ENCODE measurements around the gene GNL1.

The GNL1 gene

DNA sequence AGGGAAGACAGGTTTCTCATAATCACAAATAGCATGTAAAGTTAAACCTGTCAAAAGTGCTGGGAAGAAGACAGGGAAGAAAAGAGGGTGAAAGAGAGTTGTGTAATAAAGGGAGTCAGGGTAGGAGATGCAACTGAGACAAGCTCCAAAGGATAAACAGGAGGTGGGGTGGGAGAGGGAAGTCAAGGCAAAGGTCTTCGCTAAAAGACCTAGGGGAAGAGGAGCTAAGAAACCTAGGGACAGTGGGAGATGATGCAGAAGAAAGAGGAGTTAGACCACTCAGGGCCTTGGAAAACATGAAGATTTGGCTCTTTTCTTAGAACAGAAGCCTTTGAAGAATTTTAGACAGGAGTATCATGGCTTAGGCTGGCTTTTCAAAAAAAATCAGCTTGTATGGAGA, 7.8 kb upstream of the GNL1 start:
- H3K9ac ChIP-seq (ENCODE audit: insufficient read length) = no peak overlapping the region
- H3K36me3 ChIP-seq (ENCODE audit: insufficient read depth, low read length) = peaks cover 33% of the 10 kb centered on the region
- no peak overlapping the region for H3K27ac ChIP-seq
- no peak for TF ChIP-seq POLR2AphosphoS5 (IDR thresholded peaks at IDR 0.05; ENCODE audit: borderline replicate concordance, low read depth, low read length)
- TF ChIP-seq EZH2 (IDR thresholded peaks at IDR 0.05) = no peak
- no peak for TF ChIP-seq FOXP2 (optimal IDR thresholded peaks at IDR 0.05; ENCODE audit: control extremely low read depth, extremely low read length, insufficient read depth)
- no peak overlapping the region for H3K4me3 ChIP-seq
- no peaks in the 10 kb centered on the region for H3K9me3 ChIP-seq (ENCODE audit: low read depth, low read length)
- no peak for DNase-seq (ENCODE audit: low read depth, low spot score)

DNA sequence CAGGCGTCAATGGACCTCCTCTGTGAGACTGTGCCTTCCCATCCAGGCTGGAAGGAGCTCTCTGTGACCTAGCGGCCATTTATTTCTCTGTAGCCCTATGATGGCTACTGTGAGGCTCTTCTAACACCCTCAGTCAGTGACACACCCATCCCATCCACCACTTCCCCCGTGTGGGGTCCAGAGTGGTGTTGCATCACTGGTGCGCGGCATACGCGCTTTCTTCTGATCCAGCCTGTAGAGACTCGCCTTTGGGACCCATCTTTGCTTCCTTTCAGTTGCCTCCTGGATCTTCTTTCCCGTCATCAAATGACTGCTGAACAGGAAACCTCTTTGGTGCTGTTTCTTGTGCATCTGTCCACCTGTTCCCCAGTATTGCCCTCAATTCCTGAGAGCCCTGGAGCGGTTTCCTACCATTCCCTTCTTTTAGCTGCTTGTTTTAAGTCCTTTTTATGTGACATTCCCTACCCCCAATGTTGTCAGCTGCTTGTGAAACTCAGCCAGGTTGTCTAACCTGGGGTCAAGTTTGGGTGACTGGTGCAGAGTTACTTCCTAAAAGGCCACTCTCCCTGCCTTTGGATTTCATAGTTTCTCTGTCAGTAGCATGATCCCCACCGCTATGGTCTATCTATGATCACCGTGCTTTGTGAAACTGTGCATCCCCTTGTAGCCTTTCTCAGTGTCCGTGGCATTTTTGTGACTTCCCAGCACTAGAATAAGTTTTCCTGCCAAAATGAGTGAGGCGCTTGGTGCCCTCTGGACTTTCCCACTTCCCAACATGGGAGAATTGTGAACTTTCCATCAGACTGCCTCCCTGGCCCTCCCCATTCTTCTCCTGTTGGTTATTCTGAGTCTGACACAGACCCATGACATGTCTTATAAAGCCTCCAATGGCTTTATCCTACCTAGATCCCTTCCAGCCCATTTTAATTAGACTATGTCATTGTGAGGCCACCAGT, 6.5 kb upstream of the GNL1 start:
- no peak overlapping the region for H3K27ac ChIP-seq
- no peak for DNase-seq (ENCODE audit: low read depth, low spot score)
- TF ChIP-seq EZH2 (IDR thresholded peaks at IDR 0.05) (no peak), FOXP2 (optimal IDR thresholded peaks at IDR 0.05; ENCODE audit: control extremely low read depth, extremely low read length, insufficient read depth) (no peak), POLR2AphosphoS5 (IDR thresholded peaks at IDR 0.05; ENCODE audit: borderline replicate concordance, low read depth, low read length) (no peak; the same call in 1 of the 2 replicates)
- H3K9me3 ChIP-seq (ENCODE audit: low read depth, low read length) = no peaks in the 10 kb centered on the region
- H3K4me3 ChIP-seq = no peak overlapping the region
- peaks cover 45% of the 10 kb centered on the region for H3K36me3 ChIP-seq (ENCODE audit: insufficient read depth, low read length)
- no peak overlapping the region for H3K9ac ChIP-seq (ENCODE audit: insufficient read length)

DNA sequence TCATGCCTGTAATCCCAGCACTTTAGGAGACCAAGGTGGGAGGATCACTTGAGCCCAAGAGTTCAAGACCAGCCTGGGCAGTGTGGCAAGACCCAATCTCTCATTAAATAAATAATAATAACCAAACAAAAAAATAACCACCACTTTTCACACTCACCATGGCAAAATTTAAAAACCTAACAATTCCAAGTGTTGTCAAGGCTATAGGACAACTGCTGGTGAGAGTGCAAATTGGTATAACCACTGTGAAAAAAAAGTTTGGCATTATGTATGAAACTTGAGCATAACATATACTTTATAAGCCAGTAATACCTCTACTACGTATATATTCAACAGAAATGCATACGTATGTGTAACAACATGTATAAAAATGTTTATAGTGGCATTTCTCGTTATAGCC, 4.6 kb upstream of the GNL1 start:
- no peak for DNase-seq (ENCODE audit: low read depth, low spot score)
- no peak overlapping the region for H3K4me3 ChIP-seq
- no peak overlapping the region for H3K27ac ChIP-seq
- no peak overlapping the region for H3K9ac ChIP-seq (ENCODE audit: insufficient read length)
- no peaks in the 10 kb centered on the region for H3K9me3 ChIP-seq (ENCODE audit: low read depth, low read length)
- H3K36me3 ChIP-seq (ENCODE audit: insufficient read depth, low read length) = peaks cover 45% of the 10 kb centered on the region
- no peak for TF ChIP-seq FOXP2 (optimal IDR thresholded peaks at IDR 0.05; ENCODE audit: control extremely low read depth, extremely low read length, insufficient read depth)
- TF ChIP-seq POLR2AphosphoS5 (IDR thresholded peaks at IDR 0.05; ENCODE audit: borderline replicate concordance, low read depth, low read length) = no peak
- TF ChIP-seq EZH2 (IDR thresholded peaks at IDR 0.05) = no peak

DNA sequence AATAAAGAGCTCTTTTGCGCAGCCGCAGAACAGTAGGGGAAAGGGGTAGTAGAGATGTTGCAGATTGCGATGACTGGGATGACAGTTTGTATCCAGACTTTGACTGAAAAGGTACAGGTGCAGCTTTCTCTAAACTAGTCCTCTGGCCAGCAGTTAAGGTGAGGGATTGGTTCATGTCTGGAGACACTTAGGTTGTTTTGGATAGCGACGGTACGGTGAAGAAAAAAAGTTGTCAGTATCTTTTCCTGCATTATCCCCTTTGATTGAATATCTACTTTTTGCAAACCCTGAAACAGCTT, 1.3 kb upstream of the GNL1 start:
- H3K36me3 ChIP-seq (ENCODE audit: insufficient read depth, low read length) = peaks cover 51% of the 10 kb centered on the region
- TF ChIP-seq FOXP2 (optimal IDR thresholded peaks at IDR 0.05; ENCODE audit: control extremely low read depth, extremely low read length, insufficient read depth) (no peak), POLR2AphosphoS5 (IDR thresholded peaks at IDR 0.05; ENCODE audit: borderline replicate concordance, low read depth, low read length) (no peak), EZH2 (IDR thresholded peaks at IDR 0.05) (no peak)
- no peak for DNase-seq (ENCODE audit: low read depth, low spot score)
- H3K27ac ChIP-seq = peak overlapping the region; percentile 93
- H3K9ac ChIP-seq (ENCODE audit: insufficient read length) = peak overlapping the region; percentile 91
- peak overlapping the region; percentile 96 for H3K4me3 ChIP-seq
- H3K9me3 ChIP-seq (ENCODE audit: low read depth, low read length) = no peaks in the 10 kb centered on the region

DNA sequence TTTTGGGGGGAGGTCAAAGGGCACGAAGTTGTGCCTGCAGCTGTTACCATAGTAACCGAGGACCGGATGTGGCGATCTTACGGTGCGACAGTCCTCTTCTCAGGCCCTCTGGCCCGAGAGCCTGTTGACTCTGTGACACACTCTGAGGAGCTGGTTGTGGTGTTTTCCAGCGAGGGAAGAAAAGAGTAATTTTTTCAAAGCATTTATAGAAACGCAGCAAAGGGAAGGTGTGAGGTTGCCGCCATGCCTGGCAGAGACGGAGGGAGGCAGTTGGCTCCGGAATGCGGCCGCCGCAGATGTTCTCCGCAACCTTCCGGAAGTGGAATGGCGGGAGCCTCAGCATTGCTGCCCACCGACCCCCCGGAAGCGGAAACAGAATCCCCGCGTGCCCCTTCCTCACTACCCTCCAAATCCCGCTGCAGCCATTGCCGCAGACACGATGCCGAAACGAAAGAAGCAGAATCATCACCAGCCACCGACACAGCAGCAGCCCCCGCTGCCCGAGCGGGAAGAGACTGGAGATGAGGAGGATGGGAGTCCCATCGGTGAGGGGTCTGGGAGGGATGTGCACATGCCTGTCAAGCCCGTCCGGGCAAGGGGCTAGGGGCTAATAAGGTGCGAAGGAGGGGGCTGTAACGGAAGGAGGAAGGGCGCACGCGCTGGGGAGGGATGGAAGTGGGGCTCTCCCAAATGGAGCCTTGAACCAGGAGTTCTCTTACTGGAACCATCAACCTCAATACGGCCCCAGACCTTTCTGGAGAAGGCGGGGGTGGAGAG, 805 bp upstream of the GNL1 start, which contains the start of gene PRR3:
Gene PRR3, plus strand, starts transcription at position 390 of the 777 bp plus-strand sequence. Its CDS starts 50 bp downstream, at position 440.
- Histone ChIP-seq H3K9me3 (ENCODE audit: low read depth, low read length) (no peaks in the 10 kb centered on the region), H3K27ac (peak within 1 kb of the TSS; percentile 93), H3K36me3 (ENCODE audit: insufficient read depth, low read length) (peaks cover 51% of the 10 kb centered on the region)

DNA sequence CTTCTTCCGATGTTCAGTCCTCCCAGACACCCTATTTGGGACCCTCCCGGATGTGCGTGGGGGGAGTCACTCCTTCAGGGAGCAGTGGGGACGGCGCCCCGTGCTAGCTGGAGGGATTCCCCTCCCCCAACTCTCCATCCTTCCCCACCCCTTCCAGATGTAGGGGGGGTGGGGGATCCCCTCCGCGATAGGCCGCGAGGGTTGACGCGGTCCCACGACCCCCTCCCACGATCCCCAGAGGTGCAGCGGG, 548 bp downstream of the GNL1 start:
- TF ChIP-seq POLR2AphosphoS5 (IDR thresholded peaks at IDR 0.05; ENCODE audit: borderline replicate concordance, low read depth, low read length) (no peak), FOXP2 (optimal IDR thresholded peaks at IDR 0.05; ENCODE audit: control extremely low read depth, extremely low read length, insufficient read depth) (no peak), EZH2 (IDR thresholded peaks at IDR 0.05) (no peak)
- Histone ChIP-seq H3K27ac (peak overlapping the region; percentile 6; the same call in 1 of the 2 replicates), H3K9ac (ENCODE audit: insufficient read length) (peak overlapping the region; percentile 91), H3K9me3 (ENCODE audit: low read depth, low read length) (no peaks in the 10 kb centered on the region), H3K4me3 (peak overlapping the region; percentile 96), H3K36me3 (ENCODE audit: insufficient read depth, low read length) (peaks cover 54% of the 10 kb centered on the region)
- no peak for DNase-seq (ENCODE audit: low read depth, low spot score)

More for the DNA sequence above, 805 bp upstream of the GNL1 start, which contains the start of gene PRR3:
- H3K9ac ChIP-seq (ENCODE audit: insufficient read length) = peak within 1 kb of the TSS; percentile 91
- DNase-seq (ENCODE audit: low read depth, low spot score) = no peak
- peak within 1 kb of the TSS; percentile 96 for H3K4me3 ChIP-seq
- TF ChIP-seq FOXP2 (optimal IDR thresholded peaks at IDR 0.05; ENCODE audit: control extremely low read depth, extremely low read length, insufficient read depth) (no peak), POLR2AphosphoS5 (IDR thresholded peaks at IDR 0.05; ENCODE audit: borderline replicate concordance, low read depth, low read length) (peak; percentile 98)

DNA sequence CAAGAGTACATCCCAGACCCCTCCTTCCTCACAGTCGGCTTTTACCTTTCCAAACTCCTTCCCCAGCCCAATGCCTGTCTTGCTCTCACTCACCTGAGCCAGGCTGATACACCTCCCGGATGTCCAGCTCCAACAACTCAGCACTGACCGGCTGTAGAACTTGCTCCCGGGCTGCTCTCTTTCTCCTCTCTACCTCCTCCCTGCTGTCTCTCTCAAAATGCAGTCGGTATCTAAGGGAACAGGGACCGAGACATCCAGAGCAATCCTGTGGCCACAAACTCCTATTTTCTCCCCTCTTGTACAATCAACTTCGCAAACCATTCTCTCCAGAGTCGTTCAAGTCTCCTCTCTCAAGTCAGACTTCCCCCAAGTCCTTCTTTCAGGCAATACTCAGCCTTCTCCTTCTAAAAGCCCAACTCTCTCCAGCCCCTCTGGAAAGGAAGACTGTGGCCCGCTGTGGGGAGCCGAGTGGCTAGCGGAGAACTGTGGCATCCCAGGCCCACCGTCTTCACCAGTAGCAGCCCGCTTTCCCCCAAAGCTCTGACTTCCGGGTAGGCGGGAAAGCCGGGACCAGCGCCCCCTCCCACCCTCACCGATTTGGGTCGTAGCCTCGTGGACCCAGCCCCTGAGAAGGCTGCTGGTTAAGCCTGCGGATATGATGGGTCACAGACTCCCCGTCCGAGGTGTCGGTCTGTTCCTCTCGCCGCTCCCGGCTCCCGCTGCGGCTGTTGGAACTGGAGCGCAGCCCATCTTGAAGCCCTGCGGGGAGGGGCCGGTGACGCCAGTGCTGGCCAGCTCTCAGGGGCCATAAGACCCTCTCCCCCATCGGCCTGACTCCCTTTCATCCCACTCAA, 1.1 kb downstream of the GNL1 start:
- Histone ChIP-seq H3K36me3 (ENCODE audit: insufficient read depth, low read length) (peaks cover 56% of the 10 kb centered on the region), H3K9me3 (ENCODE audit: low read depth, low read length) (no peaks in the 10 kb centered on the region), H3K4me3 (peak overlapping the region; percentile 96), H3K9ac (ENCODE audit: insufficient read length) (peak overlapping the region; percentile 91), H3K27ac (peak overlapping the region; percentile 6; the same call in 1 of the 2 replicates)
- DNase-seq (ENCODE audit: low read depth, low spot score) = no peak
- TF ChIP-seq POLR2AphosphoS5 (IDR thresholded peaks at IDR 0.05; ENCODE audit: borderline replicate concordance, low read depth, low read length) (no peak; the same call in 1 of the 2 replicates), FOXP2 (optimal IDR thresholded peaks at IDR 0.05; ENCODE audit: control extremely low read depth, extremely low read length, insufficient read depth) (no peak), EZH2 (IDR thresholded peaks at IDR 0.05) (no peak)

Measured in SK-N-MC (cell line).